Osteoblast (primary cell): ENCODE data around the gene SPEN. TPM values are rescaled to one million over a fixed set of nuclear protein-coding genes. Genes with fewer than 3 reads are reported as not detected.

Source experiments
- DNase-seq: peaks from one replicate; pipeline ENCODE4 v3.0.0; 2011; ENCODE audit warnings: low spot score, mixed read lengths; ENCODE audit not compliant: insufficient read length; ENCODE audit errors: missing footprints
- H2AFZ ChIP-seq: 2 replicates; pipeline ENCODE4 v1.6.0; 2011; ENCODE audit warnings: mild to moderate bottlenecking, low read length
- H3K27ac ChIP-seq: 2 replicates; pipeline ENCODE4 v1.5.1; 2011; ENCODE audit warnings: mild to moderate bottlenecking, low read depth, low read length, moderate library complexity
- H3K27me3 ChIP-seq: 2 replicates; pipeline ENCODE4 v1.6.0; 2012; ENCODE audit warnings: mild to moderate bottlenecking, control low read depth, inconsistent platforms, low read length, moderate library complexity; ENCODE audit not compliant: insufficient read depth
- H3K36me3 ChIP-seq: 2 replicates; pipeline ENCODE4 v1.5.1; 2011; ENCODE audit warnings: mild to moderate bottlenecking, low read length, control low read depth, moderate library complexity; ENCODE audit not compliant: insufficient read depth
- H3K4me1 ChIP-seq: 2 replicates; pipeline ENCODE4 v1.5.1; 2011; ENCODE audit warnings: mild to moderate bottlenecking, low read length, control low read depth, moderate library complexity; ENCODE audit not compliant: insufficient read depth
- H3K4me2 ChIP-seq: 2 replicates; pipeline ENCODE4 v1.6.0; 2011; ENCODE audit warnings: mild to moderate bottlenecking, low read length; ENCODE audit not compliant: insufficient read depth
- H3K4me3 ChIP-seq: fragments of 200-600 bp; sonication (generic); 3 replicates; pipeline ENCODE4 v1.5.1; 2012; ENCODE audit warnings: mild to moderate bottlenecking, low read length, inconsistent platforms; ENCODE audit not compliant: insufficient read depth
- H3K79me2 ChIP-seq: 2 replicates; pipeline ENCODE4 v1.6.0; 2012; ENCODE audit warnings: mild to moderate bottlenecking, low read length, control low read depth, inconsistent platforms; ENCODE audit not compliant: insufficient read depth
- H3K9me3 ChIP-seq: 2 replicates; pipeline ENCODE4 v1.5.1; 2011; ENCODE audit warnings: low read depth, low read length, control low read depth
- H4K20me1 ChIP-seq: 2 replicates; pipeline ENCODE4 v1.6.0; 2012; ENCODE audit warnings: mild to moderate bottlenecking, low read length, control low read depth; ENCODE audit not compliant: insufficient read depth
- total RNA-seq: library from RNA; depleted of rRNA; stranded (reverse); fragments of >200 nt; gene quantifications from 2 replicates; pipeline ENCODE4 v1.2.3, GENCODE V29; 2012
- TF ChIP-seq, protein P1 (sequence below): IDR thresholded peaks from 2 replicates; pipeline ENCODE4 v1.5.1; 2011; ENCODE audit warnings: mild to moderate bottlenecking, low read depth, low read length, moderate library complexity; ENCODE audit errors: extremely low read depth

SPEN gene
- total RNA-seq, 1 donor: 21.0 TPM

DNA sequence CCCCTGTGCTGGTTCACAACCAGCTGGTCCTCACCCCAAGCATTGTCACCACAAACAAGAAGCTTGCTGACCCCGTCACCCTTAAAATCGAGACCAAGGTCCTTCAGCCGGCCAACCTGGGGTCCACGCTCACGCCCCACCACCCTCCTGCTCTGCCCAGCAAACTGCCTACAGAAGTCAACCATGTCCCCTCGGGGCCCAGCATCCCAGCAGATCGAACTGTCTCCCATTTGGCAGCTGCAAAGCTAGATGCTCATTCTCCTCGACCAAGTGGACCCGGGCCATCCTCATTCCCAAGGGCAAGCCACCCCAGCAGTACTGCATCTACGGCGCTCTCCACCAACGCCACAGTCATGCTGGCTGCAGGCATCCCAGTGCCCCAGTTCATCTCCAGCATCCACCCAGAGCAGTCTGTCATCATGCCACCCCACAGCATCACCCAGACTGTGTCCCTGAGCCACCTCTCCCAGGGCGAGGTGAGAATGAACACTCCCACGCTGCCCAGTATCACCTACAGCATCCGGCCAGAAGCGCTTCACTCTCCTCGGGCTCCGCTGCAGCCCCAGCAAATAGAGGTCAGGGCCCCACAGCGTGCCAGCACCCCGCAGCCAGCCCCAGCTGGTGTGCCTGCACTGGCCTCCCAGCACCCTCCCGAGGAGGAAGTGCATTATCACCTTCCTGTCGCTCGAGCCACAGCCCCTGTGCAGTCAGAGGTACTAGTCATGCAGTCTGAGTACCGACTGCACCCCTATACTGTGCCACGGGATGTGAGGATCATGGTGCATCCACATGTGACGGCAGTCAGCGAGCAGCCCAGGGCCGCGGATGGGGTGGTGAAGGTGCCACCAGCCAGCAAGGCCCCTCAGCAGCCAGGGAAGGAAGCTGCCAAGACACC lies 87.8 kb downstream of the SPEN start:
- H3K27ac ChIP-seq: no peak overlapping the region
- no peaks in the 10 kb centered on the region for H3K27me3 ChIP-seq
- H3K4me3 ChIP-seq: no peak overlapping the region
- peaks cover 76% of the 10 kb centered on the region for H3K36me3 ChIP-seq
- peaks cover 12% of the 10 kb centered on the region for H3K4me1 ChIP-seq
- no peaks in the 10 kb centered on the region for H3K9me3 ChIP-seq
- peak; percentile 60 for DNase-seq
- no peak overlapping the region for H2AFZ ChIP-seq
- H3K79me2 ChIP-seq: peaks cover 2% of the 10 kb centered on the region
- H4K20me1 ChIP-seq: no peaks in the 10 kb centered on the region
- no peak overlapping the region for H3K4me2 ChIP-seq
- TF ChIP-seq, protein P1, sequence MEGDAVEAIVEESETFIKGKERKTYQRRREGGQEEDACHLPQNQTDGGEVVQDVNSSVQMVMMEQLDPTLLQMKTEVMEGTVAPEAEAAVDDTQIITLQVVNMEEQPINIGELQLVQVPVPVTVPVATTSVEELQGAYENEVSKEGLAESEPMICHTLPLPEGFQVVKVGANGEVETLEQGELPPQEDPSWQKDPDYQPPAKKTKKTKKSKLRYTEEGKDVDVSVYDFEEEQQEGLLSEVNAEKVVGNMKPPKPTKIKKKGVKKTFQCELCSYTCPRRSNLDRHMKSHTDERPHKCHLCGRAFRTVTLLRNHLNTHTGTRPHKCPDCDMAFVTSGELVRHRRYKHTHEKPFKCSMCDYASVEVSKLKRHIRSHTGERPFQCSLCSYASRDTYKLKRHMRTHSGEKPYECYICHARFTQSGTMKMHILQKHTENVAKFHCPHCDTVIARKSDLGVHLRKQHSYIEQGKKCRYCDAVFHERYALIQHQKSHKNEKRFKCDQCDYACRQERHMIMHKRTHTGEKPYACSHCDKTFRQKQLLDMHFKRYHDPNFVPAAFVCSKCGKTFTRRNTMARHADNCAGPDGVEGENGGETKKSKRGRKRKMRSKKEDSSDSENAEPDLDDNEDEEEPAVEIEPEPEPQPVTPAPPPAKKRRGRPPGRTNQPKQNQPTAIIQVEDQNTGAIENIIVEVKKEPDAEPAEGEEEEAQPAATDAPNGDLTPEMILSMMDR: no peak

DNA sequence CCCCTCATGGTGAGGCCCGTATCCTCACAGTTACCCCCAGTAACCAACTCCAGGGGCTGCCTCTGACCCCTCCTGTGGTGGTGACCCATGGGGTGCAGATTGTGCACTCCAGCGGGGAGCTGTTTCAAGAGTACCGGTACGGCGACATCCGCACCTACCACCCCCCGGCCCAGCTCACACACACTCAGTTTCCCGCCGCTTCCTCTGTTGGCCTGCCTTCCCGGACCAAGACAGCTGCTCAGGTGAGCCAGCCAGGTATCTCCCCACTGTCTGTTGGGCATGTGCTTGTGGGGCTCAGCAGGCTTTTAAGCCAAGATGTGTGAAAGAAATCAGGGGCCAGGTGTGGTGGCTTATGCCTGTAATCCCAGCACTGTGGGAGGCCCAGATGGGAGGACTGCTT lies 88.5 kb downstream of the SPEN start:
- H3K36me3 ChIP-seq: peaks cover 76% of the 10 kb centered on the region
- TF ChIP-seq, protein P1: no peak

DNA sequence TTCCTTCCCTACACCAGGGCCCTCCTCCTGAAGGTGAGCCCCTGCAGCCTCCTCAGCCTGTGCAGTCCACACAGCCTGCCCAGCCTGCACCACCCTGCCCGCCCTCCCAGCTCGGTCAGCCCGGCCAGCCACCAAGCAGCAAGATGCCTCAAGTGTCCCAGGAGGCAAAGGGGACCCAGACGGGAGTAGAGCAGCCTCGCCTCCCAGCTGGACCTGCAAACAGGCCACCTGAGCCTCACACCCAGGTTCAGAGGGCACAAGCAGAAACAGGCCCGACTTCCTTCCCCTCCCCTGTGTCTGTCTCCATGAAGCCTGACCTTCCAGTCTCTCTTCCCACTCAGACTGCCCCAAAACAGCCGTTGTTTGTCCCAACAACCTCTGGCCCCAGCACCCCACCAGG lies 89.6 kb downstream of the SPEN start:
- DNase-seq: peak; percentile 57
- H3K79me2 ChIP-seq: peaks cover 2% of the 10 kb centered on the region
- TF ChIP-seq, protein P1: no peak
- peaks cover 76% of the 10 kb centered on the region for H3K36me3 ChIP-seq
- peak overlapping the region; percentile 56 for H3K27ac ChIP-seq
- H3K4me2 ChIP-seq: no peak overlapping the region
- no peaks in the 10 kb centered on the region for H3K27me3 ChIP-seq
- no peak overlapping the region for H2AFZ ChIP-seq
- no peaks in the 10 kb centered on the region for H4K20me1 ChIP-seq
- H3K4me1 ChIP-seq: peaks cover 12% of the 10 kb centered on the region
- no peak overlapping the region for H3K4me3 ChIP-seq
- H3K9me3 ChIP-seq: no peaks in the 10 kb centered on the region

More for the DNA sequence above, 88.5 kb downstream of the SPEN start:
- peak; percentile 39 for DNase-seq
- Histone ChIP-seq H3K4me3 (no peak overlapping the region), H4K20me1 (no peaks in the 10 kb centered on the region), H3K79me2 (peaks cover 2% of the 10 kb centered on the region), H2AFZ (no peak overlapping the region), H3K9me3 (no peaks in the 10 kb centered on the region), H3K27me3 (no peaks in the 10 kb centered on the region), H3K4me1 (peaks cover 12% of the 10 kb centered on the region), H3K4me2 (no peak overlapping the region), H3K27ac (no peak overlapping the region)

DNA sequence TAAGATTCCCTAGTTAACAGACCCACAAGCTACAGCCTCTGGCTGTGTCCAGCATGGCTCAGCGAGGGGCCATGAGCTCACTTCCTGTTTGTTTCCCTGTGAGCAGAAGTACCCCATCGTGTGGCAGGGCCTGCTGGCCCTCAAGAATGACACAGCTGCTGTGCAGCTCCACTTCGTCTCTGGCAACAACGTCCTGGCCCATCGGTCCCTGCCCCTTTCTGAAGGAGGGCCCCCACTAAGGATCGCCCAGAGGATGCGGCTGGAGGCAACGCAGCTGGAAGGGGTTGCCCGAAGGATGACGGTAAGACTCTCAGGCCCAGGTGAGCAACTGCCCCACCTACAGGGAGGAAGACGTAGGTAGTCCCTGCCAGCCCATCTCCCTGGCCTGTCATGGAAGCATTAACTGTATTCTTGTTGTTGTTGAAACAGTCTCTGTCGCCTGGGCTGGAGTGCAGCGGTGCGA lies 90.2 kb downstream of the SPEN start:
- H2AFZ ChIP-seq: no peak overlapping the region
- H3K27me3 ChIP-seq: no peaks in the 10 kb centered on the region
- H4K20me1 ChIP-seq: no peaks in the 10 kb centered on the region
- peaks cover 76% of the 10 kb centered on the region for H3K36me3 ChIP-seq
- peak overlapping the region; percentile 56 for H3K27ac ChIP-seq
- H3K4me3 ChIP-seq: no peak overlapping the region
- H3K4me1 ChIP-seq: peaks cover 12% of the 10 kb centered on the region
- no peaks in the 10 kb centered on the region for H3K9me3 ChIP-seq
- TF ChIP-seq, protein P1: peak; percentile 16
- DNase-seq: peak; percentile 79
- H3K4me2 ChIP-seq: no peak overlapping the region
- peaks cover 2% of the 10 kb centered on the region for H3K79me2 ChIP-seq
